ENCODE measurements around the gene SERPINA5. TPM values are rescaled to one million over a fixed set of nuclear protein-coding genes. Genes with fewer than 3 reads are reported as not detected.

Gene SERPINA5
- total and polyA plus RNA-seq, 10 of the 15 experiments (the other 5 are each of a cell fraction or from before 2014, with no cell fraction given), result 0.90 TPM; not detected in 9

DNA sequence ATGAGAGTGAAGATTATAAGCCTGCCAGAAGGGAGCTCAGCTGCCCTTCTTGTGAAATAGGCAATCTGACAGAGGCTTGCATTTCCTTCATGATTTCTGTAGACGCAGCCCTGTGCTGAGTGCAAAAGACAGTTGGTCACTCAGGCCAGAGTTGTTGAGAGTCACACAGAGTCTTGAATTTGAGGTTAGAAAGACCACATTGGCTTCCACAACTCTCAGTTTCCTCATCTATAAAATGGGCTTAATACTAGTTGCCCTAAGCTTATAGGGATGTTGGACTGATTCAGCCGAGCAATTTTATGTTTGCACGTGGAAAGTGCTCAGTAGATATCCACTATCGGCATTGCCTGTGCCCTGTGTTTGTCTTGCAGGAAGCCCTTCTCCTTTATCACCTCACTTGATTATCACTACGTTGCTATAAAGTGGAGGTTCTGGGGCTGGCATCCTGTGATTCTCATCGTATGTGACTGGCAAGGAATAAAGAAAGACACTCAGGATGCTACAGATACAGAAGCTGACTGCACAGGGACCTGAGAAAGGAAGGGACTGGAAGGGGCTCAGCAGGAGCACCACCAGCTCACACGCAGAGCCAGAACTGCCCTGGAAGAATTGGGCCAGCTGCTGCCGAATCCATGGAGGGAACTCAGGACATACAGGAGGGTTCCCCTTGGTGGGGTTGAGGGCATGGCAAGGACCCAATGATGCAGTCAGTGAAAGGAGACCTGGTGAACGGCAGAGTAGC is 39.8 kb upstream of the SERPINA5 start:
- RAD21 ChIA-PET (ENCODE audit: unreplicated experiment), result no interaction called here

More for the DNA sequence above, 39.8 kb upstream of the SERPINA5 start:
- Histone ChIP-seq H3K4me2 (ENCODE audit: control insufficient read depth, insufficient read depth) (no peak overlapping the region), H3K27me3 (replicated peaks in 1 of 2; ENCODE audit: control insufficient read depth in 2 of 2, insufficient read depth in 2 of 2, low read length in 1 of 2) (no peaks in the 10 kb centered on the region; a peak in 1 of 4 replicates), H2AFZ (ENCODE audit: control insufficient read depth, low read depth, low read length) (no peak overlapping the region), H4K20me1 (ENCODE audit: control insufficient read depth, insufficient read depth) (no peaks in the 10 kb centered on the region), H3K4me3 (no peak overlapping the region), H3K4me1 (ENCODE audit: control insufficient read depth, insufficient read depth, low read length) (peaks cover 3% of the 10 kb centered on the region; the same call in 1 of the 2 replicates), H3K36me3 (ENCODE audit: control insufficient read depth in 2 of 2, insufficient read depth in 2 of 2, low read length in 1 of 2) (no peaks in the 10 kb centered on the region), H3K9me3 (replicated peaks; ENCODE audit: control insufficient read depth, insufficient read depth, low read length) (peaks cover 2% of the 10 kb centered on the region), H3K79me2 (ENCODE audit: control insufficient read depth, insufficient read depth, low read length) (no peaks in the 10 kb centered on the region), H3K27ac (ENCODE audit: control insufficient read depth, insufficient read depth) (no peak overlapping the region), H3K9ac (ENCODE audit: control insufficient read depth, insufficient read depth, low read length) (no peak overlapping the region)
- no peak for FAIRE-seq
- ChIA-PET CTCF (interaction anchor here (0.6 to 3.0 kb wide), 3 partner anchors 8 to 324 kb away, joined by 3 to 22 read pairs (median 4); no protein-coding TSS in a partner anchor), SMC1A (ENCODE audit: uncharacterized antibody, unreplicated experiment) (no interaction called here), POLR2A (no interaction called here)
- DNase-seq (ENCODE audit: low read depth, low spot score), result no peak
- in situ Hi-C loops (cut with MboI) (no loop called here), intact Hi-C loops (cut with micrococcal nuclease; ENCODE audit: unreplicated experiment) (no loop called here)
- no TSS peak for BruUV-seq (replicated peaks)
- 40% methylated on average over 9 of the region's 9 CpGs for WGBS (ENCODE audit: insufficient coverage, insufficient replicate concordance, low lambda C conversion rate, missing lambda C conversion rate)
- ATAC-seq, result no peak
- TF ChIP-seq ZNF687 (IDR thresholded peaks at IDR 0.05) (no peak), RCOR1 (conservative IDR thresholded peaks at IDR 0.05; ENCODE audit: low read depth, low read length) (no peak), YBX1 (IDR thresholded peaks at IDR 0.05) (no peak)
